T1000 (cell line): ENCODE data around the gene PPP1R8.
"Not testable (repeated sequence)": the region's sequence is repeated elsewhere in the genome, so short reads cannot be mapped to it uniquely, and the experiment has no call there.

ENCODE experiments used
- DNase-seq: peaks from one replicate; lab custom pipeline; 2025; ENCODE audit warnings: mixed read lengths; lab: John Stamatoyannopoulos, UW

Gene PPP1R8

DNA sequence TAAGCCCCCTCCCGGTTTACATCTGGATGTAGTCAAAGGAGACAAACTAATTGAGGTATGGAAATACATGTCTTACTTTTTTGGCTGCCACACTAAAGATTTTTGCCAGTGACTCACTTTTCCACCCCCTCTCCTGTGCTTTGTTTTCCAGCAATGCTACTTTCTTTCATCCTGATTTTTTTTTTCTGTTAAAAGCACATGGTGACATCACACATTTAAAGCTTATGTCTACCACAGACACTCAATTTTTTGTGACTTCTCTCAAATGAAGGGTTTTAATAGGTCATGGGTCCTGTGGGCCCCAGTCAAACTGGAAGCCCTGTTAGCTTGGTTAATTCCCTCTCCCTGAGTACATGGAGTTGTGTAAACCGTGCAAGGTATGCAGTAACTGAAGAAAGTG is 2.2 kb downstream of the PPP1R8 start:
- no peak for DNase-seq

DNA sequence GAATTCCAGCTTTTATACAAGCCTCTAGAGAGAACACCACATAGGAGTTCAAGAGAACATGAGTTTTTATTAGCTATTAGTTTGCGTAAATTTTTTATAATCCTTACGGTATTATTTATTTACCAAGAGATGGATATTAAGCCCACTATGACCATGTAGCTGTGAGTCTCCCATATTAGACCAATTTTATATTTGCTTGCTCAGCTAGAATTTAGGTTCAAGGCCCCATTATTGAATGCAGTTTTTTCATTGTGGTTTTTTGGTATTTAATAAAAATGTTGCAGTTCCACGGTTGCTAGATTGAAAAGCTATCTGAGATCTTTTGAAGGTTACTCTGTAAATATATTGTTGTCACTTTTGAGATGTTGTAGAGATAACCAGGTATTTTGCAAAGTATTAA is 2.9 kb downstream of the PPP1R8 start:
- no peak for DNase-seq

DNA sequence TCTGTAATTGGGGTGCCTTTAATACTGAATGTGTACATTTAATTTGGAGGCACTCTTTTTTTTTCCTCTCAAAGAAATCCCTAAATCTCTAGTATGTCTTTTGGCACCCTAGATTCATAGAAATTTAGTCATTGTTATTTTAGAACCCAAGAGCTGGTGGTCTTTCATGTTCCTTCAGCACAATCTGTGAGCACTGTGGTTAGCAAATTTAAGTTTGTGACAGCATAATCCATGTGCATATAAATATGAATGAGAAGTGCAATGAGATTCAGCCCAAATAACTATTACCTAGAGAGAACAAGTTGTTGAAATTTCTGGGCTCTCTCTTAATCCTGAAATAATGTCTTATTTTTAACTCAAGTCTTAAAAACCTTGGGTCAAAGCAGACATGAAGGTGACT is 4.5 kb downstream of the PPP1R8 start:
- DNase-seq: no peak

DNA sequence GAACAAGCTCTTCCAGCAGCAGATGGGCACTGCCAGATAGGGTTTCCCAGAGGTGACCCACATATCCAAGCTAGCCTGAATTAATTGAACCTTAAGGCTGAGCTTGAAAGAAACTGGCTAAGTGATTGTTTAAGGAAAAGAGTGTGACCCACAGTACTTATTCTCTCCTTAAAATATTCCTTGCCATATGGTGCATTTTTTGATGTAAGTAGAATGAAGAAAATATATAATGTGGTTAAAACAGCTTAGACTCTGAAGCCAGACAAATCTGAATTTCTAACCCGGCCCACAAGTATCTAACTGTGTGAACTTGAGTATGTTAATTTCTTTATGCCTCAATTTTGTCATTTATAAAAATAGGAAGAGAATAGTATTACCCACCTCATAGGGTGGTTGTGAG is 4.9 kb downstream of the PPP1R8 start:
- no peak for DNase-seq

DNA sequence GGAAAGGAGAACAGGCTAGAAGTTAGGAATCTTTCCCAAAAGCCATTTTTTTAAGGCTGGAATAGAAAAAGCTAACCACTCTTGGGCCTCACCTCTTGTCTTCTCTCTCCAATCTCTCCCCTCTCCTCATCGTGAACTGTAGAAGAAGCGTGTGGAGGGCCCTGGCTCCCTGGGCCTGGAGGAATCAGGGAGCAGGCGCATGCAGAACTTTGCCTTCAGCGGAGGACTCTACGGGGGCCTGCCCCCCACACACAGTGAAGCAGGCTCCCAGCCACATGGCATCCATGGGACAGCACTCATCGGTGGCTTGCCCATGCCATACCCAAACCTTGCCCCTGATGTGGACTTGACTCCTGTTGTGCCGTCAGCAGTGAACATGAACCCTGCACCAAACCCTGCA is 19.4 kb downstream of the PPP1R8 start:
- no peak for DNase-seq

DNA sequence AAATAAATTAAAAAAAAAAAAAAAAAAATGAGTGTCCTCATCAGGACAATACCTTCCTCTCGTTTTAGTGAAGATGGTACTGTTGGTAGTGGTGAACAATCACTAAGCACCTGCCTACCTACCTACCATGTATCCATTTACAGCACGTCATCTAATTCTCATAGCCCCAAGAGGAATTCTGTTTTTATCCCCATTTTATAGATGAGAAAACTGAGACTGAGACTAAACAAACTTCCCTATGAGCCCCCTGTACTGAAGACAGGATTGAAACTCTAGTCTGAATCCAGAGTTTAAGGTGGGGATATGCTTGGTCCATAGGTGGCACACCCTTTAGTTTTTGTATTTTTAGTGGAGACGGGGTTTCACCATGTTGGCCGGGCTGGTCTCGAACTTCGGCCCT is 24.5 kb downstream of the PPP1R8 start:
- no peak for DNase-seq

DNA sequence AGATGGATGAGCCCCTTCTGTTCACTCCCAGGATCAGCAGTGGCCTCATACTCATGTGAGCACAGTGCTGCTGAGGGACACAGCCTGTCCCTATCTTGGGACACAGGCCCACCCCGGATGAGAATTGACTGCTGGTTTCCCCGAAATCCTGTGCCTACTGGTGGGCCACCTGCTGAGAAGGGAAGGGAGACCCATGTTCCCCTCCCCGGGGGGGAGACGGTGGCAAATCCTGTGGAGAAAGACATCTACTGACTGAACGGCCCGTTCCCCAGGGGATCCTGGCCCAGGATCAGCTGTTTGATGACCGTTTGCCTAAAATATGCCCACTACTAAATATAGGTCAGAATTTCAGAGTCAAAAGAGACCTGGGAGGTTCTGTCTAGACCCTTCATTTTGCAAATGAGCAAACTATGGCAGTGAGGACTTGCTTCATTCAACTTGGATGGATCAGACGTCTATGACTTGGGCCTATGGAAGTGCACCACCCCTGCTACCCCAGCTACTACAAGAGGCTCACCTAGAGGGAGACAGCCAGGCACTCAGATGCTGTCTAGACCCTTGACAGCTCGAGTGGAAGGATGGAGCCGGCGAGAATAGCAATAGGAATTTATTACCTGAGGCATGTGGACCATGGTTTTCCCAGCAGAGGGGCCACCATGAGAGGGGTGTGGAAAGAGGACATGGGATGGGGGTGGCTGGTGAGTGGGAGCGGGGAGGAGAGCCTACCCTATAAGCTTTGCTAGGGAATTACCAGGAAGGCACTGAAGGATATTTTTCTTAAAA is 26.2 kb downstream of the PPP1R8 start:
- DNase-seq: no peak

DNA sequence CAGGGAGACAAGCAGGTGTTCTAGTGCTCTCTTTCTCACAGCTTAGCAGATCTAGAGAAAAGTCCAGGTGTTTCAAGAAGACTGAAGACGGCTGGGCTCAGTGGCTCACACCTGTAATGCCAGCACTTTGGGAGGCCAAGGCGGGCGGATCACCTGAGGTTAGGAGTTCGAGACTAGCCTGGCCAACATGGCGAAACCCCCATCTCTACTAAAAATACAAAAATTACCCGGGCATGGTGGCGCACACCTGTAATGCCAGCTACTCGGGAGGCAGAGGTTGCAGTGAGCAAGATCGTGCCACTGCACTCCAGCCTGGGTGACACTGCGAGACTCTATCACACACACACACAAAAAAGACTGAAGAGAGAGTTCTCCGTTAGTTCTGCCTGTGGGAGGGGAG is 27.0 kb downstream of the PPP1R8 start:
- DNase-seq: not testable (repeated sequence)

DNA sequence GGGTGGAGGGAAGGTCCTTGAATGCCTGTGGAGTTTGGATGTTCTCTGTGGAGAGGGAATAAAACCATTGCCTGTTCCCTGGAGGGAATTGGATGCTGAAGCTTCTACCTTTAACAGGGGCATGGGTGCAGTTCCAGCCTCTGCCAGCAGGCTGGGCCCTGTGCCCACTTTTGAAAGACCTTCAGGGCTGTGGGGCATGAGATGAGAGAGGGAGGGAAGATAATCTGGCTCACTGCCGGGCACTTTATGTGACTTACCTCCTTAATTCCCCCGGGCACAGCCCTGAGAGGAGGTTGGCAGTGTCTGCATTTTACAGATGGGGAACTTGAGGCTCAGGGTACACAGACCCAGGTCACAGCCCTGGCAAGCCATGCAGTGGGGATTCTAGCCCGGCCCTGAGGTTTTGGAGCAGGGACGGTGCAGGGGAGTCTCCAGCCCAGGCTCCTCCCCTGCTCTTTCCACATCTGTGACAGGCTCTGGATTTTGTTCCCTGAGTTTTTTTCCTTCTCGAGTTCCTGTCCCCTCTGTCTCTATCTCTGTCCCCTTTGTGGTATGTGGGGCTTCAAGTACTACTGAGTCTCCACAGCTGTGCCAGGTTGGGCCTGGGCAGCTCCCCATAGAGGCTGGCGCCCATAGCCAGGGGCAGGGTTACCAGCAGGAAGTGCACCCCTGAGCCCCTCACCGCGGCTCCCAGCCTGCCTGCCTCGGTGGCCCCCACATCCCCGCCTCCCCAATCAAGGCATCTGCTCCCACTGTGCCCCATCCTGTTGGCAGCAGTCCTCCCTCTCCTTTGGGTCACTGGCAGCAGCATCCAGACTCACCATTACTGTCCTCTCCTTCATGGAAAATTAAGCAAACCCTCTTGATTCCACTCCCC is 27.7 kb downstream of the PPP1R8 start:
- DNase-seq: peak; percentile 89

DNA sequence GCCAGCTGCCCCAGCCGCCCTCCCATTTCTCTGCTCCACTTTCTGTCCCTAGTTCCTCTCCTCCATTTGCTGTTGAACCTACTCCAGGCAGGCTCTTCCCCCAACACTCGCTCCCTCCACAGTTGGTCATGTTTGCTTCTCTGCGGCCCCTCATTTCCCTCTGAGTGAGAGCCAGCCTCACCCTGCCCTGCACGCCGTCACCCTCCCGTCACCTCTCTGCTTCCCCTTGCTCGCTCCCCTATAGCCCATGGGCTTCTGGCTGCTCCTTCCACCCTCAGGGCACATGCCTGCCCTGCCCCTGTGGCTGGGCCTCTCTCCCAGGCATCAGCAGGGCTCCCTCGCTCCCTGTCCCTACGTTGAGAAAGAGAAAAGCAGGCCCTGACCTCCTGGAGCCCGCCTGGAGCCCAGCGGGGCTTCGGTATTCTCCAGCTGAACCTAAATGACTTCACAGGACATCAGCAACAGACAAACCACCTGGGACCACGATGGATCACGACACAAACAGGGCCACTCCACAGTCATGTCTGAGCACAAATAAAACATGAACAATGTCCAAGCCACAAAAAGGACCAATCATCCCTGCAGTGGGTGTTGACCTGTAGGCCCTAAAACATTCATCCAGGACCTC is 28.5 kb downstream of the PPP1R8 start:
- DNase-seq: no peak

DNA sequence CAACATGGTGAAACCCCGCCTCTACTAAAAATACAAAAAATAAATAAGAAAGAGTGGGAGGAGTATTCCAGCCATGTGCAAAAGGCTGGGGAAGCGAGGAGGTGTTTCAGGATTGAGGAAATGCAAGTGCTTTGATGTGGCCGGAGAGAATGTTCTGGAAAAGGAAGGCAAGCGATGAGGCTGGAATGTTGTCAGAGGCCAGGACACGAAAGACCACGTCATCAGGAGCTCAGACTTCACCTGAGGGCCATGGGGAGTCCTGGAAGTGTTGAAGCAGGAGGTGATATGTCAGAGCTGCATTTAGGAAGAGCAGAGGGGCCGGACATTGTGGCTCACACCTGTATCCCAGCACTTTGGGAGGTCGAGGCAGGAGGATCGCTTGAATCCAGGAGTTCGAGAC is 30.9 kb downstream of the PPP1R8 start:
- DNase-seq: no peak

DNA sequence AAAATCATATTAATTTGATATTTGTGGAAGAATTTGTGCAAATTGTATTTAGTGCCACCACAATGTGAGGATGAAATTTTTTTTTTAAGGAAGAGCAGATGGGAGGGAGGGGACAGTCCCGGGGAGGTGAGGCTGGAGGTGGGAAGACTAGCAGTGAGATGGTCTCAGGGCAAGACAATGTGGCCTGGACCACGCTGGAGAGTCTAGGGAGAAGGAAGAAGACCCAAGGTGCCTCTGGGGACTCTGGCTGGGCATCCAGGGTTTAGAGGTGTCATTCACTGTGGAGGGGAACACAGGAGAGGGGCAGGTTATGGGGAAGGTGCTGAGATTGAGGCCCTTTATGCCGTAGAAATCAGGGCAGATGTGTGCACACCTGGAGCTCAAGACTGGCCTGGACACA is 31.4 kb downstream of the PPP1R8 start:
- no peak for DNase-seq

DNA sequence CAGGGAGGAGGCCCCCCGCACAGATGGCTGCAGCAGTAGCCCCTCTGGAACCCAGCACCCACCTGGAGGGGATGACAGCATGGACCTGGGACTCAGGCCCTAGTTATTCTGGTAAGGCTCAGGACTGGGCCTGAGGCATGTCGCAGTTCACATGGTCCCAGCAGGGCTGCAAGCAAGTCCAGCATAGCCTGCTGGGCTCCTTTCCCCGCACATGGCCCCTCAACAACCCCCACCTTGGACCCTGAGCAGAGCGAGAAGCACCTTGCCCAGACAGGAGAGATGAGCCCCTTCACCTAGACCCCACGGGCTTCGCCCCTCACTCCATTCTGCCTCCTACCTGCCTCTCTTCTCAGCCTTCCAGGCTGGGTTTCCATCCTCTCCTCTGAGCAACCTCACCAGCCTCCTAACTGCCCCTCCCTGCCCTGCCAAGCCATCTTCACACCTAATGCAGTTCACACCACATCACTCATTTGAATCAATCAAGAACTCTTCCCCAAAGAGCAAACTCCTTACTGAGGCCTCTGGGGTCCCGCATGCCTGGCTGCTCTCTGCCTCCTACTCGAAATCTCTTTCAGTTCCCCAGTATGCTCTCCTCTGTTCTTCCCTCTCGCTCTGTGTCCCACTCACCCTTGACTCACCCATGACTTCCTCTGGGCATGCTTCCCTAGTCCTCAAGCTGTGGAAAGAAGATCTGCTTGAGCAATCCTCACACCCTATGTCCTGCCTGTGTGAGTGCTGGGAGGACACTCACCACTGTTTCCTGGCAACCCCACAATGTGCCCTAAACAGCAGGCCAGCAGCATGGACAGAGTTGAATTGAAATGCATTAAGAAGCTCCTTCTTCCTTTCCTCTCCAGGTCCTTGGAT is 32.3 kb downstream of the PPP1R8 start:
- DNase-seq: peak; percentile 88

DNA sequence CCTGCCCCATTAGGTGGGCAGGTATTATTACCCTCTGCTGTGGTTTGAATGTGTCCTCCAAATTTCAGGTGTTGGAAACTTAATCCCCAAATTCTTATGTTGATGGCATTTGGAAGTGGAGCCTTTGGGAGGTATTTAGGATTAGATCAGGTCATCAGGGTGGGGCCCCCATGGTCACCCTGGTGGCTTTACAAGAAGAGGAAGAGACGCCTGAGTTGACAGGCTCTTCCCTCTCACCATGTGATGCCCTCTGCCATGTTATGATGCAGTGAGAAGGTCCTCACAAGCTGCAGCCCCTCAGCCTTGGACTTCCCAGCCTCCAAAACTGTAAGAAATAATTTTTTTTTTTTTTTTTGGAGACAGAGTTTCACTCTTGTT is 32.9 kb downstream of the PPP1R8 start:
- DNase-seq: no peak

DNA sequence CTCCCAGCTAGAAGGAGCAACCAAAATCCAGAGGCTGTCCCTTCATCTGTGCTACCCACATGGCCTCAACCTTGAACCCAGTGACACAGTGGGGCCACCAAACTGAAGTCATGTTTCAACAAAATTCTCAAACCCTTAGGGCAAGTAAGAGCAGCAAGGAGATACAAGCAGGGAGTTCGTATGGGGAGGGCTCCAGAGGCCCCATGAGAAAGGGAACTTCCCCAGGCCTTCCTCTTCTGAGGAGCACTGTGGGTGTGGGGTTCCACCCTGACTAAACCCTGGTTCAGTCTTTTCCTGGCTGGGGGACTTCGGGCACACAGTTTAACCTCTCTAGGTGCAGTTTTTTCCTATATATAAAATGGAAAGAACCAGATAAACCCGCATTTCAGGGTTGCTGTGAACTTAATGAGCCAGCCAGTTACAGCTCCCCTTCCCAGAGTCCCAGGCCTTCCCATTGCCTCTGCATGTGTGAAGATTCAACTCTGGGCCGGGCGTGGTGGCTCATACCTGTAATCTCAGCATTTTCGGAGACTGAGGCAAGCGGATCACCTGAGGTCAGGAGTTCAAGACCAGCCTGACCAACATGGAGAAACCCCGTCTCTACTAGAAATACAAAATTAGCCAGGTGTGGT is 33.8 kb downstream of the PPP1R8 start:
- DNase-seq: no peak

DNA sequence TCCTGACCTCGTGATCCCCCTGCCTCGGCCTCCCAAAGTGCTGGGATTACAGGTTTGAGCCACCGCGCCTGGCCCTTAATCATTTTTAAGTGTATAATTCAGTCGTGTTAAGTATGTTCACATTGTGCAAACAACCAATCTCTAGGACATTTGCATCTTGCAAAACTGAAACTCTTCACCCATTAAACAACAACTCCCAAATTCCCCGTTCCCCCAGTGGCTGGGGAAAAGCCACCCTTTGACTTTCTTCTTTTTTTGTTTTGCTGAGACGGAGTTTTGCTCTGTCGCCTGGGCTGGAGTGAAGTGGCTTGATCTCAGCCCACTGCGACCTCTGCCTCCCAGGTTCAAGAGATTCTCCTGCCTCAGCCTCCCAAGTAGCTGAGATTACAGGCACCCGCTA is 35.2 kb downstream of the PPP1R8 start:
- DNase-seq: no peak

DNA sequence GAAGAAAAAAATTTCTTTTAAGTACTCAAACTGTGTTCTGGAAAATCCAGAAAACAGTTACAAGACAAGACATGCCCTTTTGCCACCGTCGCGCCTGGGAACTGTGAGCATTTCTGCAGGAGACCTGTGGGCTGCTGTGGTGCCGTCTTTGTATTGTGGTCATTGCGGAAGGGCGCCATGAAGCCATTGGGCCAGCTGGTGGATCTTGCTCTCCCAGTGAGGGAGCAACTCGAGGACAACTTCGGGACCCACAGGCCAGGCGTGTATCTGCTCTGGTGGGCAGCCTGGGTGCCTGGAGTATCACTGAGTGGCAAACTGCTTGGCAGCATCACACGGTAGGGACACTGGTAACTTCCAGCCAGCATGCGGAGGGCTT is 38.0 kb downstream of the PPP1R8 start:
- no peak for DNase-seq

DNA sequence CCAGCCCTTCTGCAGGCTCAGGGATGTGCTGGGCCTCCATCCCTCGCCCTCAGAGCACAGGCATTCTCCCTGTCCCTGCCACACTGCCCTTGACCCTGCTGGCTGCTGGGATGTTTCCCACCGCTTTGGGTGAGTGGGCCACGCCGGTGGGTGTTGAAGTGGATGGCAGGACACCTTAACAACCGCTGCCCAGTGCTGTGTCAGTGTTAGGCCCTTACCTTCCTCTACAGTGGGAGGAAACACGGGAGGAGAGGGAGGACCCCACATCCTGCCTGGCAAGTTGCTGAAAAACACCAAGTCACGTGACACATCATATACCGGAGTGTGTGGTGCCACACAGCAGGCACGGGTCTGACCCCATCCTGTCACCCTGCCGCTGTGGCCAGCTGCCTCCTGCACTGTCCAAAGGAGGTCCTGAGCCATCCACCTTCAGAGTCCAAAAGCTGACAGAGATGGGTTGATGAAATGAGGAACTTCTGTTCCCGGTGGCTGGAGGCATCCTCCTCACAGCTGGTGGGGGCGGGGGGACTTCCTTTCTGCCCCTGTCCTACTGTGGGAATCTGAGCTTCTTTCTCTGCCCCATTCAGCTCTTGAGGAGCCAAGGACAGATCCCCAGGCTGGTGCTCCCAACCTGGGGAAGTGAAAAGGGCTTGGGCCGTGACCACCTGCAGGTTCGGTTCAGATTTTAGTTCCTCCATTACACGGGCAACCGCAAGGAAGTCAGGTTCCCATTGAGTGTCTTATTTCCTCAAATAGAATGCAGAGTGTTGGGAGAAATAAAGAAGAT is 38.5 kb downstream of the PPP1R8 start:
- no peak for DNase-seq

DNA sequence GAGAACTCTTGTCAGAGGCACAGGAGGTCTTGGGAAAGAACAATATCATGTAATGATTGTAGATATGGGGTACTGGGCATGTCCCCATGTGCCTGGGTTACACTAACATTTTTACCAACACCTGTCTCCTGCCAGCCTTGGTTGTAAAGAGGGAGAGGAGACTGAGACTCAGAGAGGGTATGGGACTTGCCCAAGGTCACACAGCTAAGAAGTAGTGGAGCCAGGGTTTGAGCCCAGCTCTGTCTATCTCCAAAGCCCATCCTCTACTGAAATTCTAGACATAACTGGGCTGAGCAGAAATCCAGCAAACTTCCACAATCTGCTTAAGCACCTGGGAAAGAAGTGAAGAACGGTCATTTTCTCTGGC is 39.1 kb downstream of the PPP1R8 start:
- no peak for DNase-seq

DNA sequence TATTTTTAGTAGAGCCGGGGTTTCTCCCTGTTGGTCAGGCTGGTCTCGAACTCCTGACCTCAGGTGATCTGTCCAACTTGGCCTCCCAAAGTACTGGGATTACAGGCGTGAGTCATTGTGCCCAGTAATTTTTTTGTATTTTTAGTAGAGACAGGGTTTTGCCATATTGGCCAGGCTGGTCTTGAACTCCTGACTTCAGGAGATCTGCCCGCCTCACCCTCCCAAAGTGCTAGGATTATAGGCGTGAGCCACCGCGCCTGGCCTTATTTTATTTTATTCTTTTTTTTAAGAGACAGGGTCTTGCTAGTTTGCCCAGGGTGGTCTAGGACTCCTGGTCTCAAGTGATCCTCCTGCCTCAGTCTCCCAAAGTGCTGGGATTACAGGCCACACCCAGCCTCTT is 40.5 kb downstream of the PPP1R8 start:
- DNase-seq: not testable (repeated sequence)
